DOHH2 (cell line): ENCODE data around the gene ONECUT3.

Source experiments
- EZH2phosphoT487 ChIP-seq: fragments of 200-600 bp; sonication (generic); IDR thresholded peaks from 2 replicates; pipeline ENCODE4 v1.6.1; 2017; ENCODE audit warnings: borderline replicate concordance, mild to moderate bottlenecking, antibody characterized with exemption, low read length, moderate library complexity, mixed read lengths
- TF ChIP-seq, protein P1 (sequence below): fragments of 200-600 bp; sonication (generic); IDR thresholded peaks from one replicate; pipeline ENCODE4 v1.5.1; 2014; ENCODE audit warnings: antibody characterized with exemption, mild to moderate bottlenecking, low read depth, low read length; ENCODE audit not compliant: poor library complexity, severe bottlenecking

DNA sequence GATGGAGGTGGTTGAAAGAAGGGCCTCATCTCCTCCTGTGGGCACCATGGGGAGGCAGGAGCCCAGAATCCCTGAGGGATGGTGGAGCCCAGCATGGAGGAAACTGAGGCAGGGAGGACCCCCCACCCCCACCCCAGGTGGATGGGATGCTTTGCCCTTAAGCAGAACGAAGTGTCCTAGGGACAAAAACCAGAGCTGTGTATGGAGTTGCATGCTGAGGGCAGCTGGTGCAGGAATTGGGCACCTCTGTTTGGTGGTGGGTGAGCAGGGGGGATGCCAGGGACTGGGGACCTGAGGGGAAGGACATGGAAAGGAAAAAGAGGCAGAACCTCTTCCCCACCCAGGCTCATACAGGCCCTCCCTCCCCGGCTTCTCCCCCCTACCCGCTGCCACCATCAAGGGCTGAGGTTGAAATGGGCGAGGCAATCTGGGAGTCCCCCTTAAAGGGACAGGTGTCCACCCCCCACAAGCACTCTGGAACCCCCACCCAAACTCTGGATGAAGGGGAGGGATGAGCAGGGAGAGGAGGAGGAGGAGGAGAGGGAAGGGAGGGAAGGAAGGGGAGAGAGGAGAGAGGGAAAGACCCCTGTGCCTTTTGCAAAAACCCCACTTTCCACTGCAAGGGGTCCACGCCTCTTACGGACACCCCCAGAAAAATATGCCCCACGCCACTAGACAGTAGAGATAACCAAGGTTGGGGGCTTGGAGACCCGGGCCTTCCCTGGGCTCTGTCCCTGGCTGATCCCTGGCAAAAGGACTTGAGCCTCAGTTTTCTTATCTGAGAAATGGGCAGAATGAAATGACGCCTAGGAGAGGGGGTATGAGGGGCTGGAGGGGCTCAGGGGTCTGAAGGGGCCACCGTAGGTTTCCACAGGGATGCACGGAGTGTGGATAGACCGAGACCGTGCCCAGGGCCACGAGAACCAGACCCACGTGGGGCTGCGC, 5.9 kb downstream of the ONECUT3 start:
- TF ChIP-seq, protein P1, sequence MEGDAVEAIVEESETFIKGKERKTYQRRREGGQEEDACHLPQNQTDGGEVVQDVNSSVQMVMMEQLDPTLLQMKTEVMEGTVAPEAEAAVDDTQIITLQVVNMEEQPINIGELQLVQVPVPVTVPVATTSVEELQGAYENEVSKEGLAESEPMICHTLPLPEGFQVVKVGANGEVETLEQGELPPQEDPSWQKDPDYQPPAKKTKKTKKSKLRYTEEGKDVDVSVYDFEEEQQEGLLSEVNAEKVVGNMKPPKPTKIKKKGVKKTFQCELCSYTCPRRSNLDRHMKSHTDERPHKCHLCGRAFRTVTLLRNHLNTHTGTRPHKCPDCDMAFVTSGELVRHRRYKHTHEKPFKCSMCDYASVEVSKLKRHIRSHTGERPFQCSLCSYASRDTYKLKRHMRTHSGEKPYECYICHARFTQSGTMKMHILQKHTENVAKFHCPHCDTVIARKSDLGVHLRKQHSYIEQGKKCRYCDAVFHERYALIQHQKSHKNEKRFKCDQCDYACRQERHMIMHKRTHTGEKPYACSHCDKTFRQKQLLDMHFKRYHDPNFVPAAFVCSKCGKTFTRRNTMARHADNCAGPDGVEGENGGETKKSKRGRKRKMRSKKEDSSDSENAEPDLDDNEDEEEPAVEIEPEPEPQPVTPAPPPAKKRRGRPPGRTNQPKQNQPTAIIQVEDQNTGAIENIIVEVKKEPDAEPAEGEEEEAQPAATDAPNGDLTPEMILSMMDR = no peak
- no peak for TF ChIP-seq EZH2phosphoT487
